ENCODE measurements around the gene MTM1. TPM values are rescaled to one million over a fixed set of nuclear protein-coding genes. Genes with fewer than 3 reads are reported as not detected.

Gene MTM1
- total RNA-seq, 1 donor from 2014 or later = 28.4 TPM

GRCh38 chrX:150594584-150594983 is 26.2 kb downstream of the MTM1 start:
- no peak for DNase-seq
- no peaks in the 10 kb centered on the region for H3K4me1 ChIP-seq
- H3K27me3 ChIP-seq = no peaks in the 10 kb centered on the region
- H3K9me3 ChIP-seq = no peaks in the 10 kb centered on the region
- peaks cover 7% of the 10 kb centered on the region for H3K36me3 ChIP-seq
- no peak overlapping the region for H3K27ac ChIP-seq
- no peak for TF ChIP-seq CTCF (IDR thresholded peaks at IDR 0.05)
- H3K4me3 ChIP-seq = no peak overlapping the region
- intact Hi-C loops (cut with DNase I) = no loop called here
- no peak for ATAC-seq

- H3K4me1 ChIP-seq = no peaks in the 10 kb centered on the region
- no peak overlapping the region for H3K4me3 ChIP-seq
- peaks cover 18% of the 10 kb centered on the region for H3K36me3 ChIP-seq
- intact Hi-C loops (cut with DNase I) = no loop called here
- no peaks in the 10 kb centered on the region for H3K9me3 ChIP-seq
- ATAC-seq (no peak), DNase-seq (no peak)
- TF ChIP-seq CTCF (IDR thresholded peaks at IDR 0.05) = no peak
- H3K27me3 ChIP-seq = no peaks in the 10 kb centered on the region
- no peak overlapping the region for H3K27ac ChIP-seq
Measured at GRCh38 chrX:150599226-150599625, 30.8 kb downstream of the MTM1 start.

GRCh38 chrX:150602296-150602695 is 33.9 kb downstream of the MTM1 start:
- intact Hi-C loops (cut with DNase I) = no loop called here
- no peaks in the 10 kb centered on the region for H3K9me3 ChIP-seq
- no peak for ATAC-seq
- no peaks in the 10 kb centered on the region for H3K4me1 ChIP-seq
- H3K27ac ChIP-seq = no peak overlapping the region
- peaks cover 14% of the 10 kb centered on the region for H3K36me3 ChIP-seq
- no peak for TF ChIP-seq CTCF (IDR thresholded peaks at IDR 0.05)
- H3K27me3 ChIP-seq = no peaks in the 10 kb centered on the region
- H3K4me3 ChIP-seq = no peak overlapping the region
- DNase-seq = no peak

GRCh38 chrX:150602743-150603142 is 34.3 kb downstream of the MTM1 start:
- Histone ChIP-seq H3K9me3 (no peaks in the 10 kb centered on the region), H3K36me3 (peaks cover 11% of the 10 kb centered on the region), H3K27ac (no peak overlapping the region), H3K4me3 (no peak overlapping the region), H3K27me3 (no peaks in the 10 kb centered on the region), H3K4me1 (no peaks in the 10 kb centered on the region)
- DNase-seq (no peak), ATAC-seq (no peak)
- intact Hi-C loops (cut with DNase I) = no loop called here
- no peak for TF ChIP-seq CTCF (IDR thresholded peaks at IDR 0.05)

GRCh38 chrX:150605603-150606002 is 37.2 kb downstream of the MTM1 start:
- ATAC-seq = peak; percentile 31
- intact Hi-C loops (cut with DNase I) = no loop called here

More at GRCh38 chrX:150605603-150606002, 37.2 kb downstream of the MTM1 start:
- peaks cover 11% of the 10 kb centered on the region for H3K36me3 ChIP-seq
- no peaks in the 10 kb centered on the region for H3K4me1 ChIP-seq
- H3K27me3 ChIP-seq = no peaks in the 10 kb centered on the region
- no peaks in the 10 kb centered on the region for H3K9me3 ChIP-seq
- H3K4me3 ChIP-seq = no peak overlapping the region
- DNase-seq = no peak
- no peak overlapping the region for H3K27ac ChIP-seq
- no peak for TF ChIP-seq CTCF (IDR thresholded peaks at IDR 0.05)

All from upper lobe of right lung (tissue), 1 donor.